GM23338 (cell line): ENCODE measurements around the gene IQCM.

Source experiments
- CREB1 ChIP-seq: fragments of 250-450 bp; sonication (Bioruptor Pico); IDR thresholded peaks from 2 replicates; pipeline ENCODE4 v1.5.0; 2020; ENCODE audit warnings: low read depth, mild to moderate bottlenecking, moderate library complexity
- CTCF ChIP-seq, 2 experiments: fragments of 200-600 bp in 1 of 2; sonication (generic) in 1 of 2; conservative IDR thresholded peaks; 2 replicates each; pipeline versions ENCODE4 v1.5.1 to v1.6.1; 2016 to 2017; ENCODE audit warnings: antibody characterized with exemption in 2 of 2, low read depth in 2 of 2, mild to moderate bottlenecking in 2 of 2, moderate library complexity in 1 of 2
- ETS1 ChIP-seq: IDR thresholded peaks from 2 replicates; pipeline ENCODE4 v1.6.1; 2016; ENCODE audit warnings: antibody characterized with exemption
- EZH2 ChIP-seq: fragments of 200-600 bp; sonication (generic); IDR thresholded peaks from one replicate; pipeline ENCODE4 v1.8.0; 2017; ENCODE audit warnings: antibody characterized with exemption, mild to moderate bottlenecking, low read depth; ENCODE audit not compliant: unreplicated experiment
- EZH2phosphoT487 ChIP-seq: fragments of 200-600 bp; sonication (generic); IDR thresholded peaks from one replicate; pipeline ENCODE4 v1.8.1; 2018; ENCODE audit warnings: antibody characterized with exemption; ENCODE audit not compliant: unreplicated experiment
- POLR2AphosphoS5 ChIP-seq: IDR thresholded peaks from 2 replicates; pipeline ENCODE4 v1.6.1; 2016; ENCODE audit warnings: antibody characterized with exemption, low read depth
- REST ChIP-seq: IDR thresholded peaks from one replicate; pipeline ENCODE4 v1.6.1; 2018; ENCODE audit warnings: antibody characterized with exemption; ENCODE audit not compliant: unreplicated experiment
- STAT1 ChIP-seq: IDR thresholded peaks from one replicate; pipeline ENCODE4 v1.6.1; 2016; ENCODE audit warnings: antibody characterized with exemption; ENCODE audit not compliant: unreplicated experiment

- TF ChIP-seq REST (no peak), CTCF (conservative IDR thresholded peaks at IDR 0.05; ENCODE audit: low read depth in 2 of 2) (no peak), POLR2AphosphoS5 (no peak), EZH2 (no peak), CREB1 (CRISPR knock-in tag) (no peak), EZH2phosphoT487 (no peak), ETS1 (no peak), STAT1 (no peak)
Measured at GRCh38 chr4:149790172-149790907, 25.3 kb downstream of the IQCM start.
